Measurements from ENCODE around the gene CBX4. TPM values are rescaled to one million over a fixed set of nuclear protein-coding genes. Genes with fewer than 3 reads are reported as not detected.

Gene CBX4
- total and polyA plus RNA-seq, 2 of the 13 experiments (the other 11 are each of a cell fraction or from before 2014, with no cell fraction given), result 25.8 to 50.8 TPM

GRCh38 chr17:79784353-79785016 is 54.8 kb downstream of the CBX4 start (continued):
- TF ChIP-seq SNAPC4 (CRISPR knock-in tag; IDR thresholded peaks at IDR 0.05) (no peak), AGO2 (optimal IDR thresholded peaks at IDR 0.05; ENCODE audit: low read depth, low read length) (peak; percentile 80), ZBTB38 (CRISPR knock-in tag; IDR thresholded peaks at IDR 0.05) (peak; percentile 54; the same call in 1 of the 2 replicates), CTCF (CRISPR knock-in tag; IDR thresholded peaks at IDR 0.05) (no peak), ZNF101 (CRISPR knock-in tag; IDR thresholded peaks at IDR 0.05; ENCODE audit: borderline replicate concordance, low read depth) (no peak)
